HG03571 (cell line): Measurements from ENCODE around the gene RPL22L1.
"Not testable (repeated sequence)": the region's sequence is repeated elsewhere in the genome, so short reads cannot be mapped to it uniquely, and the experiment has no call there.

Experiments
- ATAC-seq: cut with Tn5 transposase; IDR thresholded peaks from one replicate; pipeline ENCODE4 v1.9.1; 2021; ENCODE audit not compliant: unreplicated experiment

RPL22L1 gene

DNA sequence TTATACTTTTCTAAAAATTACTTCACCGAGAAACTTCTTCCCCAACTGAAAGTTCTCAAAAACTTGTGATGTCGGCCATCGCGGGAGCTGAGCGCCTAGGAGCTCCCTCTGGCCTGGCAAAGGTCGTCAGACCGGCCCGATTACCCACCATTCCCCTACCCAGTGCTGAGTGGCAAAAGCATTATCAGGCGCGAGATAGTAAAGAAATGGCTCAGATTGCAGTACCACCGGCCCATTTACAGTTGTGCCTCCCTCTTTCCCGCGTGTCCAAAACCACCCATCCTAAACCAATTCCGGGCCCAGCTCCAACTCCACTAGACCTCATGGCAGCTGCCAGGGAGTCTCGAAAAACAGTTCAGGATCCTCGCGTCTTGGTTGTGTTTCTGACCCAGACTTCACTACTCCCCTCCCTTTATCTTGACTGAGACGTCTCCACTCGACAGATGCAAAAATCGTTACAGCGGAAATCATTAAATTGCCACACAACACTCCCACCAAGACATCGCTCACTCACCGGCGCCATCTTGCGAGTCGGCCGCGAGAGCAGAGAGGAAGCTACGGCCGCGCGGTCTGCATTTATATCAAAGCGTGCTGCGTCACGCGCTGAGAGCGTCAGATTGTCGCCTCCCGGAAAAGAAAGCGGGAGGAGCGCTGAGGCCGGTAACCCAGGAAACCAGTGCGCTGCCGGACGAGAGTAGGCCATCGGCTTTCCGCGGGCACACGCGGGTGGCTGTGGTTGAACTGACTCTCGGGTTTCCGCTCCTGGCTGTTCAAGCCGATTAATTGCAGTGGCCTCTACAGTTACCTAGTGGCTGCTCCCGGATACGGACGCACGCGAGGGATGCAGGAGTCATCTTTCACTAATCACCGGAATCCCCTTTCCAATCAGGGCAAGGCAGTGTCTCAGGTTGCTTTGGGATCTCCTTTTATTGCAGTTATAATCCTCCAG lies at the start of gene RPL22L1:
Gene RPL22L1 (minus strand): TSS at position 551 of the 949 bp plus-strand sequence. CDS start 28 bp downstream, at position 523.
- ATAC-seq, result peak; percentile 92

GRCh38 chr3:170918715-170919114 lies 48.7 kb upstream of the RPL22L1 start:
- ATAC-seq, result no peak

GRCh38 chr3:170914690-170915089 lies 44.7 kb upstream of the RPL22L1 start:
- no peak for ATAC-seq

GRCh38 chr3:170914212-170914611 lies 44.2 kb upstream of the RPL22L1 start:
- no peak for ATAC-seq

DNA sequence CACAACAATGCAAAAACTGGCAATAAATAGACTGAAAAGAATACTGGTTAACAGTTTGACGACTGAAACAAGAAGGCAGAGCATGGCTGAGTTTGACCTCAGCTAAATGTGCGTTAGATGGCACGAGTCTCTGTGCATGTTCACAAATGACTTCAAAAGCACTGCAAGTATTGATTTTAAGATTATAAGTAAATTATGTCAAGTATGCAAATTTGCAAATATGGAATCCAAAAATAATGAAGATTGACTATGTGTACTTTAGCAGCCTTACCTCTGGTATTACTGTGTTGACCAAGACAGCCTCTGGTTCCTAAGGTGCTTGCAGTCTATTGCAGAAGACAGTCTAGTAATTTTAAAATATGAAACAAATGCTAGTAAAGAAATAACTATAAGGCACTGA lies 41.1 kb upstream of the RPL22L1 start:
- ATAC-seq, result no peak

GRCh38 chr3:170910542-170910941 lies 40.5 kb upstream of the RPL22L1 start:
- no peak for ATAC-seq

DNA sequence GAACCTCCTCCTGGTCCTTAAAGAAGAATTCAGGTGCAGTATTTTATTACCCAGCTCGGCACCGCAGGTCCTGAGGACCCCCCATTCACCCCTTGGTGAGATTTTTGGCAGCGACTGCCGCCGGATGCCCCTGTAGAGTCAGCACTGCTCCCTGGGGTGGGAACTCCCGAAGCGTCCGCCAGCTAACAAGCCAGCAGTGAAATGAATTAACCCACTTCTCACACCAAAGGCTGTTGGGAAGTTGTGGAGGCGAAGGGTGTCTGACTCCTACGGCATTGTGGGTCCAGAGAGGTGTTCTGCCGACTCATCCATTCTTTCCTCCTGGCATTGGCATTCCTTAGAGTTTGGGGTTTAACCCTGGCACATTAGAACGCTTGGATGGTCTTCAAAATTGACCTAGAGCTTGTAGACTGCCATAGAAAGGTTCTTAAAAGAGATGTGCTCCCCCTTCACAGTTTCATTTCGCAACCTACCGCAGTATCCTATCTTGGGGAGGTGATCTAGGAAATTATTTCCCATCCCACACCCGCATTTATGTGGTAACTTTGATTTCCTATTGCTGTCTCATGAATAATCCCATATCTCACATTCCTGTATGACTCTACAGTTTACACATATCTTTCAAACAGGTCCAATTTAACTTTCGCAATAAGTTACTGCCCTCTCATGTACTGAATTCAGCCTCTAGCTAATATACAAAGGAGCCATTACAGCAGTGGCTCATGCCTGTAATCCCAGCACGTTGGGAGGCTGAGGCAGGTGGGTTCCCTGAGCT lies 39.3 kb upstream of the RPL22L1 start:
- ATAC-seq, result no peak

GRCh38 chr3:170908235-170909116 lies 38.5 kb upstream of the RPL22L1 start, which contains the start of gene EIF5A2:
EIF5A2 (minus strand) TSS chr3:170908637; CDS start chr3:170907806, 831 bp downstream.
- peak; percentile 92 for ATAC-seq

DNA sequence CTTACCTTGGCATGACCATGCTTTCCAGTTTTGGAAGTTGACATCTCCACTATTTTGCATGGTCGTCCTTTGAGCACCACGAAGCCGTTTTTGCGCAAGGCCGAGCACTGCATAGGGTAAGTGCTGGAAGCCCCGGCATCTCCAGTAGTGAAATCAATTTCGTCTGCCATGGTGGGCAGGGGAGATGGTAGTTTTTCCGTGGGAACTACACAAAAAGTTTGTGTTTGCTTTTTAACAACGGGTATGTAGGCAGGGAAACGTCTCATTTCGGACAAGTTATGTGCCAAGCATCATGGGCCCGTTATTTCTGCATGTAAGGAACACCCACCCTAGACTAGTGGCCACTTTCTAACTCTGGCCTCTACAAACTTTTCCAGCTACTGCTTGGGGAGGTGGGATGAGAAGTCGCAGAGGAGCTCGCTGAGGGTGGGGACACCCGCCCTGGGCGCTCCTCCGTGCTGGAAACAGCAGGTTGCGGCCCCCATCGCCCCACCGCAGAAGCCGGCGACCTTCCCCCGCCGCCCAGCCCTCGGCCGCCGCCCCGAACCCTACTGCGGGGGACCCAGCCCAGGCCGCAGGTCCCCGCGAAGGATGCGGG lies 37.7 kb upstream of the RPL22L1 start:
- ATAC-seq, result no peak

DNA sequence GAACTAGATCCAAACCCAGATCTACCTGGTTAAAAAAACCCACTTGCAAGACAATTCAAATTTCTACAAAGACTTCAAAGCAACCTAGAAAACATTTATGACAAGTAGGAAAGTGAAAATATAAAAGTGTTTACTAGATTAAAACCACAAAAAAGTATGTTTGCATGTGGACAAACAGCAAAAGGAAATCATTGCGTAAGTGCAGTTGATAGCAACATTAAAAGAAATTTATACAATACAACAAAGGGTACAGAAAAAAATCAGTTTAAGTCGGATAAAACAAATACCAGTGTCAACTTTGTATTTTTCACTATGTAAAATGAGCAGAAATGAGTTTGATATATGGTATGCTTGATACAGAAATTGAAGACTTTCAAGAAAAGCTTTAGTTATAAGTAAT lies 35.9 kb upstream of the RPL22L1 start:
- no peak for ATAC-seq

DNA sequence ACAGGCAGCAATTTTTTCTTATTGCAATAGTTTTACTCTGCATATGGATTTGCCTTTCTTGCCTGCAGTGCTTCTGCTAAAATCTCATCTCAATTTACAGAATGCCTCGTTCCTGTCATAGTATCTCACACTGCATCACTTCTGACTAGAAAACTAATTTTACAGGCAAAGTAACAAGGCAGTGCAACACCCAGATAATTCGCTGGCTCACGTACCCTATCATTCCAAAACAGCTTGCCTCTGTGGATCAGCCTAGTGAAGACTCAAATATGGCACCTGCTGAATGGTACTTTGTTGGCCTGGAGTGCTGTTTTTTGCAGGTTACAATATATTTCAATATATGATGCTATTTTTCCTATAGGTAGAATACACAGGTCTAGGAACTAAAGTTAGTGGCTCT lies 33.1 kb upstream of the RPL22L1 start:
- no peak for ATAC-seq

- no peak for ATAC-seq
Measured at GRCh38 chr3:170899455-170899854, 29.5 kb upstream of the RPL22L1 start.

DNA sequence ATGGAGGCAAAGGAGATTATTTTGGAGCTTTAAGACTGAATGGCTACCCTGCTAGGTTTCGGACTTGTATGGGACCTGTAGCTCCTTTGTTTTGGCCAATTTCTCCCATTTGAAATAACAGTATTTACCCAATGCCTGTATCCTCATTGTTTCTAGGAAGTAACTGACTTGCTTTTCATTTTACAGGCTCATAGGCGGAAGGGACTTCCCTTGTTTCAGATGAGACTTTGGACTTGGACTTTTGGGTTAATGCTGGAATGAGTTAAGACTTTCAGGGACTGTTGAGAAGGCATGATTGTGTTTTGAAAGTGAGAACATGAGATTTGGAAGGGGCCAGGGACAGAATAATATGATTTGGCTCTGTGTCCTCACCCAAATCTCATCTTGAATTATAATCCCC lies 28.0 kb upstream of the RPL22L1 start:
- no peak for ATAC-seq

DNA sequence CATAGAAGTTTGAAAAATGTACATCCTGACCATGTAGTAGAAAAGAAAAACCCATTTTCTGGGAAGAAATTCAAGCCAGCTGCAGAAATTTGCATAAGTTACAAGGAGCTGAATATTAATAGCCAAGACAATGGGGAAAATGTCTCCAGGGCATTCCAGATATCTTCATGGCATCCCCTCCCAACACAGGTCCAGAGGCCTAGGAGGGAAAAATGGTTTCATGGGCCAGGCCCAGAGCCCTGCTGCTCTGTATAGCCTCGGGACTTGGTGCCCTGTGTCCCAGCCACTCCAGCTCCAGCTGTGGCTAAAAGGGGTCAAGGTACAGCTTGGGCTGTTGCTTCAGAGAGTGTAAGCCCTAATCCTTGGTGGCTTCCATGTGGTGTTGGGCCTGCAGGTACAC lies 27.2 kb upstream of the RPL22L1 start:
- ATAC-seq, result not testable (repeated sequence)

- ATAC-seq, result no peak
Measured at GRCh38 chr3:170896781-170897180, 26.8 kb upstream of the RPL22L1 start.

DNA sequence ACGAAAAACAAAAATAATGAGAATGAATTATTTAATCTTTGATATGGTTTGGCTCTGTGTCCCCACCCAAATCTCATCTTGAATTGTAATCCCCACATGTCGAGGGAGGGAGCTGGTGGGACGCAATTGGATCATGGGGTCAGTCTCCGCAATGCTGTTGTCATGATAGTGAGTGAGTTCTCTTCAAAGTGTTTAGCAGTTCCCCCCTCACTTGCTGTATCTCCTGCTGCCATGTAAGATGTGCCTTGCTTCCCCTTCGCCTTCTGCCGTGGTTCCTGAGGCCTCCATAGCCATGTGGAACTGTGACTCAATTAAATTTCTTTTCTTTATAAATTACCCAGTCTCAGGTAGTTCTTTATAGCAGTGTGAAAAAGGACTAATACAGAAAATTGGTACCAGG lies 26.3 kb upstream of the RPL22L1 start:
- ATAC-seq, result not testable (repeated sequence)

GRCh38 chr3:170893895-170894294 lies 23.9 kb upstream of the RPL22L1 start:
- ATAC-seq, result no peak

DNA sequence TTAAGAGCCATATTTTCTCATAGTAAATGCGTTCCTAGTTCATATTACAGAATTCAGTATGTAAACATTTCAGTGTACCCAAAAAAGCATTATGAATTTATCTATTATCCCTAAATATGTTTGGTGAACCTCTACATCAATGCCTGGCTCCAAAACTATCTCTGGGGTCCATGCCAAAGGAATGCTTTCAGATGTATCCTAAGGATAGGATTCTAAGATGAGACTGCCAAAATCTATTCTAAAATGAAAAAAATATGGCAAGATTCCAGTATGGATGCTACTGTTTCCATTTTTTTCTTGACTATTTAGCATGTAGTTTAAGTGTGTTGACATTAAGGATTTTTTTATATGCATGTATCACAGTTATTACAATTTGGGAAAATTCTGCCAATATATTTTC lies 19.6 kb upstream of the RPL22L1 start:
- ATAC-seq, result no peak

DNA sequence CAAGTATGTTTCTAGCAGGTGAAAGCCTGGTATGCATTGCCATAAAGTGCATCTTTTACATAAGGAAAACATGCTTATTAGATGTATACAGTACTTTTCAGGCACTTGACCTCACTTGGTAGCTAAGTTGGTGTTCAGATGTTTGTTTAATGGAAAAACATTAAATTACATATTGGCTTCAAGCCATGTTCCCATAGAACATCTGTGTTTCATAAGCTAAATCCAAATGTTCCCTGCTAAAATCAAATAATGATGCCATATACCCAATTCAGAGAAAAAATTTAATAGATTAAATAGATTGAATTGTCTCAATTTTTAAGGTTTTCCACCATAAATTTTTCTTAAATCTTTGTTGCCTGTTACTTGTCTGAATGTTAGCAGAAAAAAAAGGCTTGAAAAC lies 19.1 kb upstream of the RPL22L1 start:
- ATAC-seq, result no peak
